ENCODE results near the gene PGPEP1.

PGPEP1 gene

DNA sequence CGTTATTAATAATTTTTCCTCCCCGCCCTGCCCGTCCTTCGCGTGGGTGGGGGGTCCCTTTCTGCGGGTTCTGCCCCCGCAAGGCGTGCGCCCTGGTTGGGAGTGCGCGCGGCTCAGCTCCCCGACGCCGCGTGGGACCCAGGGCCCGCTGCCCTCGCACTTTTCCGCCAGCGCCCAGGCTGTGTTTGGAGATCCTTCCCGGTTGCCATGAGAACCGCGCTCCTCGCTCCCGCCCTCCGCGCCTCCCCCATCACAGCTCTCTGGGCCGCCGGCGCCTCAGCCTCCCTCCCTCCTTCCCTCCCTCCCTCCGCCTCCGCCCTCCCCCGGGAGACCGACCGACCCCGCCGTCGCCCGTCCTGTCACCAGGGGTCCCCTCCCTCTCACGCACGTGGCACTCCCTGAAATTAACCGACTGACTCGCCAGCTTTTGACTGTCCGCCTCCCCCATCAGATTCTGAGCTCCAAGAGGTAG, 76.4 kb downstream of the PGPEP1 start:
- WGBS = under 1% methylated on average over 44 of the region's 44 CpGs
- peak overlapping the region; percentile 87 for H3K9ac ChIP-seq (ENCODE audit: low read depth, low read length)
- no peaks in the 10 kb centered on the region for H3K9me3 ChIP-seq (ENCODE audit: insufficient read depth, low read depth, low read length)
- H3K27me3 ChIP-seq (ENCODE audit: insufficient read depth, low read length) = peaks cover 30% of the 10 kb centered on the region
- peaks cover 7% of the 10 kb centered on the region for H3K4me1 ChIP-seq (ENCODE audit: insufficient read depth, low read length)
- no peaks in the 10 kb centered on the region for H3K36me3 ChIP-seq (ENCODE audit: insufficient read depth, low read length)
- peak overlapping the region; percentile 94 for H3K27ac ChIP-seq (ENCODE audit: low read depth, low read length)
- peak overlapping the region; percentile 66 for H3K4me3 ChIP-seq (ENCODE audit: low read length)

DNA sequence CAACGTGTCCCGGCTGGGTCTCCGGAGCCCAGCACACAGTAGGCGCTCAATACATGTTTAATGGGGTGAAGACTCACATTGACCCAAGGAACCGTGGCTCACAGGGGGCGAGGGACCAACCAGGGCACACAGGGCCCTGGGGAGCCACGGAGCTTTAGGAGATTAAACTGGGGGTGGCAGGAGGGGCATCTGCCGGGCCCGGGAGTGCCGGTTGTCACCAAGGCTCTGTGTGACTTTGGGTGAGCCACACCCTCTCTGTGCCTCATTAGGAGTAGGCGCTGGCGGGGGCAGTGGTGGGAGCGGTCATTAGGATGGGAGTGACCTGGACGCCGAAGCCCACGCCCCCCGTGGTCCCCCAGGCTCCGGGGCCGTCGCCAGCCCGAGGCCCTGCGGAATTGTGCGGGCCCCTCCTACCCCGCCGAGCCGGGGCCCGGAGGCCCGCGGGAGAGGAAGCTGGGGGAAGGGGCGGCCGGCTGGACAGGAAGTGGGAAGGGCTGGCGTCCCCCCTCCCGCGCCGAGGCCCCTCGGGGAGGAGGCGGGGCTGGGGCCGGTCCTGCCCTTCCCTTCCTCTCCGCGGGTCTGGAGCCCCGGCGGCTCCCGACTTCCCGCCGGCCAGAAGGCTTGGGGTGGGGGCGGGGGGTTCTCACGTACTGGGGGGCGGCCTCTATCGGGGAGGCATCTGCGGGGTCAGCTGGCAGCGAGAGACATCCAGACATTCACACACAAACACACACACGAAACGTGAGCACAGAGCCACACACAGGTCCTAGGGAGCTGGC, 77.0 kb downstream of the PGPEP1 start:
- peaks cover 29% of the 10 kb centered on the region for H3K27me3 ChIP-seq (ENCODE audit: insufficient read depth, low read length)
- H3K4me1 ChIP-seq (ENCODE audit: insufficient read depth, low read length) = peaks cover 7% of the 10 kb centered on the region
- H3K9ac ChIP-seq (ENCODE audit: low read depth, low read length) = peak overlapping the region; percentile 65
- H3K4me3 ChIP-seq (ENCODE audit: low read length) = peak overlapping the region; percentile 66
- WGBS = under 1% methylated on average over 44 of the region's 53 CpGs
- peak overlapping the region; percentile 94 for H3K27ac ChIP-seq (ENCODE audit: low read depth, low read length)
- H3K9me3 ChIP-seq (ENCODE audit: insufficient read depth, low read depth, low read length) = no peaks in the 10 kb centered on the region
- no peaks in the 10 kb centered on the region for H3K36me3 ChIP-seq (ENCODE audit: insufficient read depth, low read length)

DNA sequence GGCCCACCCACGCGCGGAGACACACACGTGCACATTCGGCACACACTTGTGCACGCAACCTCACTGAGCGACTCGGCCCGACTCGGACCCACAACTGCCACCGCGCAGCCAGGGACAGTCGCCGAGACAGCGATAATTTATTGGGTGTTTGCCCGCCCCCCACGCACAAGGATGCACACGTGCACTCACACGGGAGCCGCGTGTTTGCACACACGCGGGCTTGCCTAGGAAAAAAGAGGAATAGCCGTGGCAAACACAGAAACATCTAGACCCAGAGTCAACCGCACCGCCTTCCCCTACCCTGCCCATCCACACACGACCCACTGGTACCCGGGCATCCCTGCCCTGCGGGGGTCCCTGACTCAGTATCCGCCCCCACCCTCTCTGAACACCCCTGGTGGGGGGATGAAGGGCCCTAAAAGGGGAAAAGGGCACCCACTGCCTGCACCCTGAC, 77.7 kb downstream of the PGPEP1 start:
- no peak overlapping the region for H3K27ac ChIP-seq (ENCODE audit: low read depth, low read length)
- no peak overlapping the region for H3K9ac ChIP-seq (ENCODE audit: low read depth, low read length)
- no peaks in the 10 kb centered on the region for H3K9me3 ChIP-seq (ENCODE audit: insufficient read depth, low read depth, low read length)
- no peaks in the 10 kb centered on the region for H3K36me3 ChIP-seq (ENCODE audit: insufficient read depth, low read length)
- H3K4me1 ChIP-seq (ENCODE audit: insufficient read depth, low read length) = peaks cover 7% of the 10 kb centered on the region
- 13% methylated on average over 23 of the region's 30 CpGs for WGBS
- peaks cover 27% of the 10 kb centered on the region for H3K27me3 ChIP-seq (ENCODE audit: insufficient read depth, low read length)
- peak overlapping the region; percentile 59 for H3K4me3 ChIP-seq (ENCODE audit: low read length)

DNA sequence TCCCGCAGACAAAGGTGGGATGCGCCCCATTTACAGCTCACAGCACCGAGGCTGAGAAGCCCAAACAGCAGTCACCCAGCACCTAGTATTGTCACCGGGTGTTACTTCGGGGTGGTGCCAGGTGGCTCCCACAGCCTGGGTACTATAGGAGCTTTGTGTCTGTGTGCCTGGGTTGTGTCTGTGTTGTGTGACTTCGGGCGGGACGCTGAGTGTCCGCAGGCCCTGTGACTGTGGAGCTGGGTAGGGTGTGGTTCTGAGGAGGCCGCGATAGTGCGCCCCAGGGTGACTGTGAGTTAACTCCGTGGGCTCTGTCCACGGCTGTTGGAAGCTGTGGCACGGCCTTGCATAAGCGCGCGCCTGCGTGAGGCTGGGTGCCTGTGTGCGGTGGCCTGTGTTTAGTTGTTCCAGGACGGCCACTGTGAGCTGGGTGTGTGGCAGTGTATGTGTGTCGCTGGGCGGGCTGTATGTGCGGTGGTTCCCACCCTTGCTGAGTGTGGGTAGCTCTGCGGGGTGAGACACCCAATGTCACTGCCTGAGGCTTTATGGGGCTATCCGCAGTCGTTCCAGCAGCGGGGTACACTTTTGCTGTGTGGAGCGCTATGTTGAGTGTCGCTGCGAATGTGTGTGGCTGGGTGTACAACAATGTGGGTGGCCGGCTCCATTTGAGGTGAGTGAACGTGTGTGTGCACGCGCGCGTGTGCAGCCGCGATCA, 78.2 kb downstream of the PGPEP1 start:
- Histone ChIP-seq H3K27ac (ENCODE audit: low read depth, low read length) (no peak overlapping the region), H3K4me1 (ENCODE audit: insufficient read depth, low read length) (peaks cover 7% of the 10 kb centered on the region), H3K27me3 (ENCODE audit: insufficient read depth, low read length) (peaks cover 27% of the 10 kb centered on the region), H3K4me3 (ENCODE audit: low read length) (peak overlapping the region; percentile 59), H3K9ac (ENCODE audit: low read depth, low read length) (no peak overlapping the region), H3K36me3 (ENCODE audit: insufficient read depth, low read length) (no peaks in the 10 kb centered on the region), H3K9me3 (ENCODE audit: insufficient read depth, low read depth, low read length) (no peaks in the 10 kb centered on the region)
- WGBS = 24% methylated on average over 39 of the region's 39 CpGs

DNA sequence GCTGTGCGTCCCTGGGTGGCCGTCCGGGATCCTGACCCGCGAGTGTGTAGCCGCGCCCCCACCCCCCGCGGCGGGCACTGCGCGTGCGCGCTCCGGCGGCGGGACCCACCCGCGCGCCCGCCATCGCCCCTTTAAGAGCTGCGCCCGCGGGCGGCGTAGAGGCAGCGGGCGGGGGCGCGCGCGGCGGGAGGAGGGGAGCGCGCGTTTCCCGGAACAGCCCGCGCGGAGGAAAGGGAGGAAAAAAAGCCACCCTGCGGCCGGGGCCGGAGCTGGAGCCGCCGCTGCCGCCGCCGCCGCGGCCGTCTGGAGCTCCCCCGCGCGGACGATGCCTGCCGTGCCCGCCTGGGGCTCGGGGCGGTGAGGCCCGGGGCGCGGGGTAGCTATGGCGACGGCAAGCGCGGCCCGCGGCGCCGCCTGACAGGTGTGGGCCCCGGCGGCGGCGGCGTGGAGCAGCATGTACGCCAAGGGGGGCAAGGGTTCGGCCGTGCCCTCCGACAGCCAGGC, 78.8 kb downstream of the PGPEP1 start, which contains the start of gene SSBP4:
SSBP4 (plus strand) TSS at position 204 of the 504 bp plus-strand sequence; CDS start at position 455, 251 bp downstream.
- Histone ChIP-seq H3K27me3 (ENCODE audit: insufficient read depth, low read length) (peaks cover 27% of the 10 kb centered on the region), H3K4me1 (ENCODE audit: insufficient read depth, low read length) (peaks cover 12% of the 10 kb centered on the region), H3K36me3 (ENCODE audit: insufficient read depth, low read length) (no peaks in the 10 kb centered on the region), H3K9ac (ENCODE audit: low read depth, low read length) (peak within 1 kb of the TSS; percentile 61), H3K9me3 (ENCODE audit: insufficient read depth, low read depth, low read length) (no peaks in the 10 kb centered on the region), H3K27ac (ENCODE audit: low read depth, low read length) (no peak within 1 kb of the TSS), H3K4me3 (ENCODE audit: low read length) (peak within 1 kb of the TSS; percentile 59)
- WGBS = under 1% methylated on average over 80 of the region's 80 CpGs
